Activated CD4-positive, alpha-beta T cell treated with anti-CD3 and anti-CD28 coated beads, Interleukin-2, Interleukin-4, amounts not matched to agents 100 ng/mL and 50 ng/mL, durations not matched to agents 16 hours and 8 hours (primary cell): Measurements from ENCODE around the gene FMO5.
"Not testable (repeated sequence)": the region's sequence is repeated elsewhere in the genome, so short reads cannot be mapped to it uniquely, and the experiment has no call there.

ENCODE experiments used
- DNase-seq: peaks from one replicate; pipeline ENCODE4 v3.0.0-alpha.2; 2020; ENCODE audit warnings: low spot score

The FMO5 gene

GRCh38 chr1:147225193-147225730 is at the start of gene FMO5:
FMO5 (minus strand) TSS chr1:147225339; CDS start chr1:147225029, 310 bp downstream.
- DNase-seq: peak; percentile 49

GRCh38 chr1:147273409-147274336 is 48.5 kb upstream of the FMO5 start:
- peak; percentile 46 for DNase-seq

- DNase-seq: no peak
Observed at GRCh38 chr1:147272042-147272441, 46.9 kb upstream of the FMO5 start.

- DNase-seq: no peak
Observed at GRCh38 chr1:147270721-147271120, 45.6 kb upstream of the FMO5 start.

GRCh38 chr1:147267711-147268110 is 42.6 kb upstream of the FMO5 start:
- DNase-seq: no peak

GRCh38 chr1:147266381-147266780 is 41.2 kb upstream of the FMO5 start:
- no peak for DNase-seq

GRCh38 chr1:147264158-147264768 is 39.1 kb upstream of the FMO5 start:
- DNase-seq: no peak

GRCh38 chr1:147260956-147261355 is 35.8 kb upstream of the FMO5 start:
- DNase-seq: no peak

GRCh38 chr1:147252540-147252939 is 27.4 kb upstream of the FMO5 start:
- no peak for DNase-seq

- no peak for DNase-seq
Observed at GRCh38 chr1:147247656-147248238, 22.6 kb upstream of the FMO5 start.

- DNase-seq: no peak
Observed at GRCh38 chr1:147246910-147247655, 21.9 kb upstream of the FMO5 start.

- DNase-seq: no peak
Observed at GRCh38 chr1:147246044-147246690, 21.0 kb upstream of the FMO5 start.

- DNase-seq: peak; percentile 57
Observed at GRCh38 chr1:147245586-147246021, 20.5 kb upstream of the FMO5 start.

GRCh38 chr1:147245129-147245528 is 20.0 kb upstream of the FMO5 start:
- DNase-seq: no peak

- no peak for DNase-seq
Observed at GRCh38 chr1:147243841-147244240, 18.7 kb upstream of the FMO5 start.

- DNase-seq: peak; percentile 15
Observed at GRCh38 chr1:147243228-147243685, 18.1 kb upstream of the FMO5 start.

- DNase-seq: peak; percentile 95
Observed at GRCh38 chr1:147242449-147243227, 17.5 kb upstream of the FMO5 start, which contains the start of gene CHD1L. CHD1L (plus strand) TSS chr1:147242684; CDS start chr1:147242704, 20 bp downstream.

- no peak for DNase-seq
Observed at GRCh38 chr1:147241934-147242448, 16.9 kb upstream of the FMO5 start.

GRCh38 chr1:147240131-147240721 is 15.1 kb upstream of the FMO5 start:
- DNase-seq: not testable (repeated sequence)
